Measurements from ENCODE around the gene GNS. TPM values are rescaled to one million over a fixed set of nuclear protein-coding genes. Genes with fewer than 3 reads are reported as not detected.

The GNS gene
- total and polyA plus RNA-seq, 10 of the 15 experiments (the other 5 are each of a cell fraction or from before 2014, with no cell fraction given) = 4.1 to 33.8 (median 19.1) TPM

- CTCF ChIA-PET = interaction anchor here (0.6 to 1.7 kb wide), 3 partner anchors 23 to 692 kb away, joined by 3 to 4 read pairs (median 3); no protein-coding TSS in a partner anchor
- intact Hi-C loops (cut with micrococcal nuclease; ENCODE audit: unreplicated experiment) = no loop called here
- H3K79me2 ChIP-seq (ENCODE audit: control insufficient read depth, insufficient read depth, low read length) = no peaks in the 10 kb centered on the region
- H3K4me3 ChIP-seq = no peak overlapping the region
- TF ChIP-seq ATF2 (IDR thresholded peaks at IDR 0.05; ENCODE audit: low read length) (no peak), NBN (IDR thresholded peaks at IDR 0.05) (no peak), CEBPZ (IDR thresholded peaks at IDR 0.05; ENCODE audit: low read depth, low read length) (no peak), NFIC (IDR thresholded peaks at IDR 0.05; ENCODE audit: low read depth, low read length) (no peak), SP1 (IDR thresholded peaks at IDR 0.05; ENCODE audit: low read depth, low read length) (no peak), CUX1 (IDR thresholded peaks at IDR 0.05; ENCODE audit: insufficient replicate concordance, low read depth, low read length) (no peak), KAT2A (conservative IDR thresholded peaks at IDR 0.05; ENCODE audit: control insufficient read depth, low read depth, low read length) (no peak)
- H3K27me3 ChIP-seq (replicated peaks in 1 of 2; ENCODE audit: control insufficient read depth in 2 of 2, insufficient read depth in 2 of 2, low read length in 1 of 2) = no peaks in the 10 kb centered on the region; a peak in 1 of 4 replicates
- no peak overlapping the region for H3K27ac ChIP-seq (ENCODE audit: control insufficient read depth, insufficient read depth)
- in situ Hi-C loops (cut with MboI) = no loop called here
- ATAC-seq = no peak
- H3K4me2 ChIP-seq (ENCODE audit: control insufficient read depth, insufficient read depth) = no peak overlapping the region
- peaks cover 3% of the 10 kb centered on the region; the same call in 1 of the 3 replicates for H3K9me3 ChIP-seq (replicated peaks; ENCODE audit: control insufficient read depth, insufficient read depth, low read length)
- H3K9ac ChIP-seq (ENCODE audit: control insufficient read depth, insufficient read depth, low read length) = no peak overlapping the region
- no peaks in the 10 kb centered on the region for H4K20me1 ChIP-seq (ENCODE audit: control insufficient read depth, insufficient read depth)
- no peak overlapping the region for H2AFZ ChIP-seq (ENCODE audit: control insufficient read depth, low read depth, low read length)
- BruUV-seq (replicated peaks) = no TSS peak
- RAD21 ChIA-PET (ENCODE audit: unreplicated experiment) = no interaction called here
- POLR2A ChIA-PET = no interaction called here
- no peak for FAIRE-seq
- H3K4me1 ChIP-seq (ENCODE audit: control insufficient read depth, insufficient read depth, low read length) = no peaks in the 10 kb centered on the region
- H3K36me3 ChIP-seq (ENCODE audit: control insufficient read depth in 2 of 2, insufficient read depth in 2 of 2, low read length in 1 of 2) = no peaks in the 10 kb centered on the region
- SMC1A ChIA-PET (ENCODE audit: uncharacterized antibody, unreplicated experiment) = no interaction called here
- no peak for DNase-seq (ENCODE audit: low read depth, low spot score)
Observed at GRCh38 chr12:64773386-64773785, 14.2 kb upstream of the GNS start.

Data from GM12878 (cell line).